IPS-18c (cell line): ENCODE measurements around the gene TGIF2.

Experiments used
- H3K4me3 ChIP-seq: 2 replicates; pipeline ENCODE4 v1.7.0; 2013; ENCODE audit warnings: low read depth, mild to moderate bottlenecking, low read length, moderate library complexity; ENCODE audit not compliant: insufficient read depth
- H3K9me3 ChIP-seq: one replicate; pipeline ENCODE4 v1.6.1; 2013; ENCODE audit warnings: mild to moderate bottlenecking, low read length, moderate library complexity; ENCODE audit not compliant: control insufficient read depth, insufficient read depth

Gene TGIF2

DNA sequence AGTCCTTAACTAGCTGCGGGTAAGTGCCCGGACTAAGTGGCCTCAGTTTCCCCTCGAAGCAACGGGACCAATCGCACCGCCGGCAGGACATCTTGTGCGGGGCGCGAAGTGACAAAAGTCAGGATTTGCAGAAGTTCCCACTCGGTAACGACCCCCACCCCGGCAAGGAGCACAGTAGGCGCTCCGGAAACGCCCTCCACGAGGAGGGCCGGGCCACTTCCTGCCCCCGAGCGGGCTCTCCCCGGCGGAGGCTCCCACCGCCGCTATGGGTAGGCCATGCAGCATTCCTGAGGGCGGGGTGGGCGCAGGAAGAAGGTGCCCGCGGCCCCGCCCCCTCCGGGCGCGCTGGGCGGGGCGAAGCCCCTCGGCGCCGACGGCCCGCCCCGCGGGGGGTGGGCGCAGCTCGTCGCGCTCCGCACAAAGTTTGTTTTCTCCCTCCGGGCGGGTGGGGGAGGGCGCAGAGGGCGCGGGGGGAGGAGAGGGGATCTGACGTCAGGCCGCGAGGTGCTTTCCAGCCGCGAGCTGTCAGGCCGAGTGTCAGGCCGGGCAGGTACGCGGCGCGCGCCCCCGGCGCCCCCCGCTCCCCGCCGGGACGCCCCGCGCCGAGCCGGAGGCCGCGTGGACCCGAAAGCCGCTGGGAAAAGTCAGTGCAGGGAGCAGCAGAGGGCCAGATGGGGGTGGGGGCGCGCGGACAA is at the start of gene TGIF2:
TGIF2 (plus strand) TSS at position 495 of the 695 bp plus-strand sequence. CDS start 5,178 bp downstream, outside the sequence.
- Histone ChIP-seq H3K9me3 (no peaks in the 10 kb centered on the region), H3K4me3 (peak within 1 kb of the TSS; percentile 81)

DNA sequence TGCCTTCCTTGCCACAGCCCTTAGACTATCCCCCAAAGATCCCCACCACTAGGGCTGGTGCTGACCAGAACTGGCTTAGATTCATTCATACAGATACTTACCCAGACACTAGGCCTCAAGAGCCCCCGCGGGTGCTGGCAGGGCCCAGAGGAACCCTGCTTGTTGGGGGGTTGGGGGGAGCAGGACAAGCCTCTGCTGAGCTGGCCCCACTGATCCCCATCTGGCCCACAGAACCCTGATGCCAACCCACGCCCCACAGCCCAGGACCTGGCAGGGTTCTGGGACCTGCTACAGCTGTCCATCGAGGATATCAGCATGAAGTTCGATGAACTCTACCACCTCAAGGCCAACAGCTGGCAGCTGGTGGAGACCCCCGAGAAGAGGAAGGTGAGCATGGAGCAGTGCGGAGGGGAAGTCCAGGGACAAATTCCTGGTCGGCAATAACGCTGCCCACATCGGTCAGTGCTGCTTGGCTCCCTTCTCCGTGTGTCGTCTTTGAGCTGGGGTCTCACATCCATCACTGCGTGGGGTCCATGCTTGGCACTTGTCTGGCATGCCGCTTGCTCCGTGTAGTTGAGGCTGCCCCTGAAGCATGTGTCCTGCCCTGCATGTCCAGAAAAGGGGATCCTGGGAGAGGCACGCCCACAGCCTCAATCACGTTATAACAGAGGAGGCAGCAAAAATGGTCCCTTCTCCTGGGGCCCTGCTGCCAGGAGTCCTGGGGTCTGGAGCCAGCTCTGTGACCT is 47.6 kb upstream of the TGIF2 start:
- H3K9me3 ChIP-seq = no peaks in the 10 kb centered on the region

DNA sequence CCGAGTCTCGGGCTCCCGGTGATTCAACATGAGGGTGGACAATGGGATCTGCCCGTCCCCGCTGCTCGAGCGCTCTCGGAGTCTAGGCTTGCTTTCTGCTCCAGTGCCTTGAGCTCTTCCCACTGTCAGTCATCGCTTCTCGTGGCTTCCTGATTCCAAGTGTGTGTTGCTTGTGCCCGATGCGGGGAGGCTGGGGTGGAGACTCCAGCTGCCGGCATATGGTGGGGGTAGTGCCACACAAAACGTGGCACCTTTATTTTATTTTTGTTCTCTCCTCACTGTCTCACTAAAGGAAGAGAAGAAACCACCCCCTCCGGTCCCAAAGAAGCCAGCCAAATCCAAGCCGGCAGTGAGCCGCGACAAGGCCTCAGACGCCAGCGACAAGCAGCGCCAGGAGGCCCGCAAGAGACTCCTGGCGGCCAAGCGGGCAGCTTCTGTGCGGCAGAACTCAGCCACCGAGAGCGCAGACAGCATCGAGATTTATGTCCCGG is 46.8 kb upstream of the TGIF2 start:
- Histone ChIP-seq H3K4me3 (no peak overlapping the region), H3K9me3 (no peaks in the 10 kb centered on the region)

More for the DNA sequence above, 47.6 kb upstream of the TGIF2 start:
- no peak overlapping the region for H3K4me3 ChIP-seq

DNA sequence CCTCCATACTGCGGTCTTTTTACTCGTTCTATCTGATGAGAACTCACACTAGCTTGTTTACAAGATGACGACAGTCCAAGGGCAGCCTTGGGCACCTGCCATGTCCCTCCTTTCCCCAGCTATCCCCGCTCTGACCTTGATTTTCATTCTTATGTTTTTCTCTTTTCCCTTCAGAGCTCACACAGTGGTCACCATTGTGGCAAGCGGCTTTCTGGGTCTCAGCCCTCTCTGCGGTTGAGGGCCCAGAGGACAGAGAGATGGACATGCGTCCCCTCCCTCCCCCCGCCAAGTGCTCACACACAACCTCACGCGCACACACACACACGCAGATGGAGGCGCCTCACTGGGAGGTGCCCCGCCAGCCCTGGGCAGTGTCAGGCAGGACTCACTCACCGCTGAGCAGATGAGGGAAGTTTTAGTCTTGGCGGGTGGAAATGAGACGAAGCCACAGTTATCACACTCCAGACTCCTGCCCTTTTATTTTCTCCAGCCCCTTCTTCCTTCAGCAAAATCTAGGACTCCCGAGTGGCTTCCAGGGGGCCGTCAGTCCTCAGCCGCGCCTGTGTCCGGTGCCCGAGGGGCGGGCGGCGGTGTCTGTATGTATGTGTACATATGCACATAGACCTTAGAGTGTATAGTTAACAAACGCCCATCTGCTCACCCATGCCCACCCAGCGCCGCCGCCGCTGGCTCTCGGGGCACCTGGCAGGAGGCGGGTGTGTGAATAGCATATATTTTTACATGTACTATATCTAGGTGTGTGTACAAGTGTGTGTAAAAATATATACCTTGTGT is 45.9 kb upstream of the TGIF2 start:
- no peak overlapping the region for H3K4me3 ChIP-seq

DNA sequence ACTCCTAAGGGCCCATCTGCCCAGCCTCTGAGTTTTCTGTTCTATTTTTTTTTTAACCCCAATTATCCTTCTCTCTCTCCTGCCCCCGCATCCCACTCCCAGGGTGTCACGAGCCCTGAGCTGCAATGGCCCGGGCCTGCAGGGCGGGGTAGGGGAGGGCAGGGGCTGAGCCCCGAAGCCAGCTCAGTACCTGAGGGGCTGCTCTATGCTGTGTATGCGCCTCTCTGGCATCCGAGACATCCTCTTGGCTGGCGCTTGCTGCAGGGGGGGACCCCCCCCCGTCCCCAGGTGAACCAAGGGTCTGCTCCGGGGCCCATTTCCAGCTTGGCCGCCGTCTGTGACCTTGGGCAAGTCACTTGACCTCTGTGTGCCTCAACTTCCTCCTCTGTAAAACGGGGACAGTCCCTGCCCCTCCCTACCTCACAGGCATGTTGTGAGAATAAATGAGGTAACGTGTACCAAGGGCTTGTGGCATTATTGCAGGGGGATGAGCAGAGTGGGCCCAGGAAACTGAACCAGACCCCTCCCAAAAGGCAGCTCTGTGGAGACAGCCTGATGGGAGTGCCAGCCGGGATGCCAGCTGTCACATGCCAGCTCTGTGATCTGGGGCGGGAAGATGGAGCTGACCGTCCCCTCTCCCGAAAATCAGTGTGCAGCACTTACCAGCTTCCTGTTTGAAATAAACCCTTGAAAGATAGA is 45.1 kb upstream of the TGIF2 start:
- H3K9me3 ChIP-seq = no peaks in the 10 kb centered on the region
- no peak overlapping the region for H3K4me3 ChIP-seq

More for the DNA sequence above, 45.9 kb upstream of the TGIF2 start:
- no peaks in the 10 kb centered on the region for H3K9me3 ChIP-seq

DNA sequence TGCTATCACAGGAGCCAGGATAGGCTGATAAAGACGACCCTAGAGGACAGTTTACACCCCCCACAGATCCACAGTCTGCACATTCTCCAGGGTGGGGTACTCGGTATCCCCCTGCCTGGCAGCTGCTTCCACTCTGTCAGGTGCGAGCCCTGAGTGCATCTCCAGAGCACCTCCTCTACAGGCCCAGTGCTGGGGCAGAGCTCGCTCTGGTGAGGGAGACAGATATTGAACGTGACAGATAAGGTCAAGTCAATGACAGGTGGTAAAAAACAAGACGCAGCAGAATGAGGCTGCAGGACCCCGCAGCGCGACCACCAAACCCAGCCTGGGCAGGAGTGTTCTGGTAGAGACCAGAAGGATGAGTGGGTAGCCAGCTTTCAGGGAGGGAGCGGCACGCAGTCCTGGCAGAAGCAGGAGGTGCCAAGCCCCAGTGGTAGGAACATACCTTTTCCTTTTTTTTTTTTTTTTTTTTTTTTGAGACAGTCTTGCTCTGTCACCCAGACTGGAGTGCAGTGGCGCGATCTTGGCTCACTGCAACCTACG is 44.5 kb upstream of the TGIF2 start:
- no peak overlapping the region for H3K4me3 ChIP-seq
- H3K9me3 ChIP-seq = no peaks in the 10 kb centered on the region

DNA sequence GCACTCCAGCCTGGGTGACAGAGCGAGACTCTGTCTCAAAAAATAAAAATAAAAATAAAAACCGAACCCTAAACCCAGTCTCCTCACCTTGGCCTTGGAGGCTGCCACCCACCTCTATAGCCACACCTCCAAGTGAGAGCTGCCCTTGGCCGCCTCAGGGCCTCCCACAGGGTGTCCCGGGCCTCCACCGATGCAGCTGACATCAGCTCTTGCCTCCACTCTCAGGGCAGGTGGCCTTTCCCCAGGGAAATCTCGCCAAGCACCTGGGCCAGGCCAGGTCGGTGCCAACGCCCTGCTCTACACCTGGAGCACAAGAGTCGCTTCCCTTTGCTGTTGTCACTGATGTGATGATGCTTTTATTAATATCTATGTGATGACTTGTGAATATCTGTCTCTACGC is 41.0 kb upstream of the TGIF2 start:
- no peaks in the 10 kb centered on the region for H3K9me3 ChIP-seq

DNA sequence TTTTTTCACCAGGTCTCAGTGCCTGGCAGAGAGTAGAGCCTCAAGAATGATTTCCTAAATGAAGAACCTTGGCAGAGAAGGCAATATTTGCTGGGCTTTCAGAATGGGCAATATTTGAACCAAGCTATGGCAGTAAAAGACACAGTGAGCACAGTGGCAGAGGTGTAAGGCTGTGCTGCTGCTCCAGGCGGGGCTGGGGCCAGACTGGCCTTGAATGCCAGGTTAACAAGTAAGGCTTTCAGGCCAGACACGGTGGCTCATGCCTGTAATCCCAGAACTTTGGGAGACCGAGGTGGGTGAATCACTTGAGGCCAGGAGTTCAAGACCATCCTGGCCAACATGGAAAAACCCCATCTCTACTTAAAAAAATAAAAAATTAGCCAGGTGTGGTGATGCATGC is 40.6 kb upstream of the TGIF2 start:
- Histone ChIP-seq H3K4me3 (no peak overlapping the region), H3K9me3 (no peaks in the 10 kb centered on the region)

More for the DNA sequence above, 41.0 kb upstream of the TGIF2 start:
- H3K4me3 ChIP-seq = no peak overlapping the region

DNA sequence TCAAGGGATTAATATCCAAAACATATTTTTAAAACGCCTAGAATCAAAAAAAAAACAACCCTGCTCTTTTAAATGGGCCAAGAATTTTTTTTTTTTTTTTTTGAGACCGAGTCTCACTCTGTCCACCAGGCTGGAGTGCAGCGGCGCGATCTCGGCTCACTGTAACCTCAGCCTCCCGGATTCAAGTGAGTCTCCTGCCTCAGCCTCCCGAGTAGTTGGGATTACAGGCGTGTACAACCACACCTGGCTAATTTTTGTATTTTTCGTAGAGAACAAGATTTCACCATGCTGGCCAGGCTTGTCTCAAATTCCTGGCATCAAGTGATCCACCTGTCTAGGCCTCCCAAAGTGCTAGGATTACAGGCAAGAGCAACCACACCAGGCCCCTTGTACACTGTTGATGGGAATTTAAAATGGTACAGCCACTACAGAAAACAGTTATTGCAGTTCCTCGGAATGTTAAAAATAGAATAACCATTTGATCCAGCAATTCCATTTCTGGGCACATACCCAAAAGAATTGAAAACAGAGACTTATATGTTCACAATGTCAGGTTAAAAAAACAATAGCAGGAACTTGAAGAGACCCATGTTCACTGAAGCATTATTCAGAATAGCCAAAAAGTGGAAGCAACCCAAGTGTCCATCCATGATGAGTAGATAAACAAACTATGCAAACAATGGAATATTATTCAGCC is 35.2 kb upstream of the TGIF2 start:
- Histone ChIP-seq H3K4me3 (no peak overlapping the region), H3K9me3 (no peaks in the 10 kb centered on the region)

DNA sequence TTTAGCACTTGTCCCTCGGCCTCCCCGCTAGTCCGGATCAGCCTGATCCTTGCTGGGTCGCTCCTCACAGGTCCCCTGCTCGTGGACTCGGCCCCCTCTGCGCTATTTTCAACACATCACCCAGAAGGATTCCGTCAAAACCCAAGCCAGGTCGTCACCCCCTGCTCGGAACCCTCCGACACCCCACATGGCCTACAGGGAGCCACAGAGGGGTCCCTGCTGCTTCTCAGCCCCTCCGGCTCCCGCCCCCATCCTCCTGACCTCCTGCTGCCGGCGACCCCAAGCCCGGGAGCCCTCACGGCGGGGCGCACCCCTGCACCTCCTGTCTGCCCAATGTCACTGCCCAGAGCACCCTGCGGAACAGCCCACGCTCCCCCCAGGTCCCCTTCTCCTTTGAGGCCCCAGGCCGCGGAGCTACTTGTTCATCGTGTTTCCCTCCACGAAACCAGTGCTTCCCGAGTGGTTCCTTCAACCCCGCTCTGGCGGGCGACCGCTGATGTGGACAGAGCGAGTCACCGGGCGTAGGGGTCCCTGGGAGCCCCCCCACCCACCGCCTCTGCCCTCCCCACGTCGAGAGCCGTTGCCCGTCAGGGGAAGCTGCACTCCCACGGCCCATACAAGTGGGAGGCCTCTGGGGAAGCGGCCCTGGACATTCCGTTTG is 32.7 kb upstream of the TGIF2 start:
- no peaks in the 10 kb centered on the region for H3K9me3 ChIP-seq
- H3K4me3 ChIP-seq = peak overlapping the region; percentile 67

DNA sequence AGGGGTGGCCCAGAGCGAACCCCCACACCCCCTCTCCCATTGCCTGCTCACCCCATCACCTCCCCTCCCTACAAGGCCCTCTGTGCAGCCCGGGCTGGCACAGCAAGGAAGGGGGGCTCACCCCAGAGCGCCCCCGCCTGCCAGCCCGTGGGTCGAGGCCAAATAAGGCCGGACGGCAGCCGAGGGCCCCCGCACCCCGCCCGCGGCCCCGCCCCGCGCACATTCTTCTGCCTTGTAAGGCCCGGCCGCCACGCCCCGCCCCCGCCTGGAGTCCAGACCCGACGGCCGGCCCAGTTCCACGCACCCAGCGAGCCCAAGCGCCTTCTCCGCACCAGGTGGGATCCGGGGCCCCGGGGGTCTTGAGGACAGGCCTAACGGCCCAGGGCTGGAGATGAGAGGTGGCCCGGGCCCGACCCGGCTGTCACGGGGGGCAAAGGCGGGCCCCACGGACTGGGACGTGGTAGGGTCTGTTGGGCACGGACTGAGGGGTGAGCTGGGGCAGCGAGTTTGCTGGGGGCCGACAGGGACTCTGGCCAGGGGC is 32.1 kb upstream of the TGIF2 start, which contains the start of gene MYL9:
MYL9 (plus strand) TSS at position 293 of the 541 bp plus-strand sequence. CDS start 3,366 bp downstream, outside the sequence.
- H3K4me3 ChIP-seq = peak within 1 kb of the TSS; percentile 67

DNA sequence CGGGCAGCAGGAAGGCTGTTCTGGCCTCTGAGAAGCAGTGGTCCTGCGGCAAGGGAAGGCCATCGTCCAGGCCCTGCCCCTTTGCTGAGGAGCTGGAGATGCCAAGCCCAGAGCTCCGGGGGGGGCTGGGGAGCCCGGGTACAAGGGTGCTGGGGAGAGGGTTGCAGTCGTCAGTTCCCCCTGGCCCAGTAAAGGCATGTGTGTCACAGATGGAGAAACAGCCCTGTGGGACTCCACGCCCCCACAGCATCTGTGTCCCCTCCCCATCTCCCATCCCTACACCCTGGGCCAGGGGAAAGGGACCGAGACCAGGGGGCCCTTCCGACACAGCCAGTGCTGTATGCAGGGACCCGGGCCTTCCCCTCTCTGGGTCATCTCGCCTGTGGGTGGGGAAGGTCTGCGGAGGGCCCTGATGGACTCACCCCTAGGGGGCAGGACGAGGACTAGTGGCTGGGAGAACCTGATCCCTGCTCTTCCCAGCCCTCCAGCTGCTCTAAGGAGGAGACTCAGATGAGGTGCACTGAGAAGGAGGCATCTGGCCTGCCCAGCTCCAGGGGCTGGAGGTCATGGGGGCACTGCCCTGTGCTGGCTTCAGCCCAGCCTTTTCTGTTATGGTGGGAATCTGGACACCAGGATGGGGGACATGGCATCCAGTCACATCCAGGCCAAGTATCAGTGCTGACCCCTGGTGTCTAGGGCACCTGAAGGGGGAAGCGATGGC is 31.5 kb upstream of the TGIF2 start:
- Histone ChIP-seq H3K9me3 (peaks cover 2% of the 10 kb centered on the region), H3K4me3 (peak overlapping the region; percentile 67)

More for the DNA sequence above, 32.1 kb upstream of the TGIF2 start, which contains the start of gene MYL9:
- H3K9me3 ChIP-seq = peaks cover under 1% of the 10 kb centered on the region

DNA sequence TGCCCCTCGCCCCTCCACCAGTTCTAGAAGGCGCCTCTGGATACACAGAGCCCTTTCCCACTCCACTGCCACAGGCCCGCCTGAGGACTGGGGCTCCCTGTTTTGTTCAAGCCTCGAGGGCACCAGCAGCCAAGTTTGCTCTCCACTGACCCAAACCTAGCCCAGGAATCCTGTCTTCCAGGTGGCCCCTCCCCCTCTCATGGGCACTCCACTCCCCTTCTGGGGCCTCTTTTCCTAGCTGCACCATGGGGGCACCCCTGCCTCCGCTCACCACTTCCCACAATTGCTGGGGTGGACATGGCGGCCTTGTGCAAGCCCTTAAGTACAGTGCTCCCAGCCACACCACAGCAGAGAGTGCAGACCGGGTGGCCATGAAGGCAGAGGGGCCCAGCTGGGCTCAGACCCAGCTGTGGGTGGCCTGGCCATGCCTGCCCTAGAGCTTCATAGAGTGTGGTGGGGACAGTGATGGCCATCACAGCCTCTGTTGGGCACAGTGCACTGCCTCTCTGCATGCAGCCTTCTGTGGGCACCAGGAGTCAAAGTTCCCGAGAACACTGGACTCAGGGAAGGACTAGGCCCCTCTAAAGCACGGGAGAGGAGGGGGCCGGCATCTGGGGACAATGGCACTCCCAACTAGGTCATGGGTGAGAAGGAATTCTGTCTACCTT is 30.7 kb upstream of the TGIF2 start:
- peaks cover 2% of the 10 kb centered on the region for H3K9me3 ChIP-seq
- peak overlapping the region; percentile 20; the same call in 1 of the 2 replicates for H3K4me3 ChIP-seq
